RCC 7860 (cell line): ENCODE results near the gene THOC7.

Experiments
- DNase-seq: peaks from one replicate; pipeline ENCODE4 v3.0.0-alpha.2; 2015; ENCODE audit warnings: low spot score
- FAIRE-seq: peaks from 2 replicates; lab custom pipeline; 2012; peaks lifted over from hg19 to GRCh38; lab: Jason Lieb, UNC

The THOC7 gene

DNA sequence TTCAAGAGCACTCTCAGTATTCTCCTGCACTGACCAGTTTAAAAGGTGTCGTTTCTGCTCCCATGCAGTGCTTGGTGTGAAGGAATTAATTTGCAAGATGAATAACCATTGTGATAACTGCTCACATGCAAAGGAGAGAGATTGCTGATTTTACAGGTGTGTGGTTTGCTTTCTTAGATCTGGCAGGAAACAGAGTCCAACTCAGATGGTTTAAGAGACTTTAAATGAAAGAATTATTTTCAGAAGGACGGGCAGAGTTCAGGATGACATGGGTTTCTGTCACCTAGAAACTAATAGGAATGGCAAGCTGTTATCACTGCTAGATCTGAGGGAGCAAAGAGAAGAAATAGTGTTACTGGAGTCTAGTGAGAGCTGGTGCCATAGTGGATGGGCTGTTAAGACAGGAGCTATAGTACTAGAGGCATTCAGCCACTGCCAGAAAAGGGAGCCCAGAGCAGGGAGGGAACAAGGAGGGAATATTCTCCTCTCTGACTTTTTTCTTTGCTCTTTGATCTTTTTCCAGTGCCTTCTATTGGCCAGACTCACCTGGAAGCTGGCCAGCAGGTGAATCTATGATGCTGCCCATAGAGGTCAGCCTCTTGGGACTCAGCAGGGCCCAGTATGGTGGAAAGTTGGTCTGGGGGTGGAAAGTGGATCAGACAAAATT is 14.9 kb upstream of the THOC7 start:
- no peak for FAIRE-seq
- DNase-seq = no peak

DNA sequence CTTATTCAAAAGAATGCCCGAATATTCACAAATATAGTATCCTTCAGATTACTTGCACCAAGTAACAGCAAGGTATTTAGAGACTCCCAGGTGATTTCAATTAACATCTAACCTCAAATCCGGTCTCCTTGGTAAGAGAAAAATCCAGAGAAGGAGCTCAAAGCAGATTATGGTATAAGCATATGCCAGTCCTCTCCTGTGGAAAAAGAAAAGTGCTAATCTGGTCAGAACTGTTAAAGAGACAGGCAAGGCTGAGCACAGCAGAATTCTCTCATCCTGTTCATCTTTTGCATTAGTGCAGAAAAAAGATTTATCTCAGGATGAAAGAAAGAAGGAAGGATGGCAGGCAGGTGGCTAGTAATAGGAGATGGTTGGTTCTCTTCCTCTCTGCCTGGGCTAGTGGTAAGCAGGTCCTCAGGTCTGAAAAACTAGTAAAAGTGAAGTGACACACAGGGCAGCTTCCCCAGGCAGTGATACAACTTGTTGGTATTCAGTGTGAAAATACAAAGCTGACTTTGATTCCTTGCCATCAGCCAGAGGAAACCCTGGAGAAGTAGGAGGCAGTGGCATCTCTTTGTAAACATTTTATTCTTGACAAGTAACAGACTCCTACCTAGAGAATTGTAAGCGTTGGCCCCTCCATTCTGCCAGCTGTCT is 14.3 kb upstream of the THOC7 start:
- no peak for FAIRE-seq
- DNase-seq = no peak

DNA sequence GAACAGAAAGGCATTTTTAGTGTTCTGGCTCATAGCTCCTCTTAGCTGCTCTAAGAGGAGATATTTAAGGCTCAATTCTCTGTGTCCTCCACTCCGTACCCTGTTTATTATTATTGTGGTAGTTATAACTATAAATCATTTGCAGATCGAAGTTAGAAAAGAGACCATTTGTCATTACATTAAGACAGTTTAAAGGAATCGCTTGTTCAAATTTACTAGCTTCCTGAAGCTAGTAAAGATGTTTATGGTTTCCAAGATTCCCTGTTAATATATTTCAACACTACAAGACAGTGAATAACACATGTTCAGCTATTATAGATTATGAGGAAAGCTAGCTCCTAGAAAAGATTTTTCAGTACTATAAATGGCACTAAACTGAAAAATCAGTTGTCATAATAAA is 12.7 kb upstream of the THOC7 start:
- DNase-seq (no peak), FAIRE-seq (no peak)

DNA sequence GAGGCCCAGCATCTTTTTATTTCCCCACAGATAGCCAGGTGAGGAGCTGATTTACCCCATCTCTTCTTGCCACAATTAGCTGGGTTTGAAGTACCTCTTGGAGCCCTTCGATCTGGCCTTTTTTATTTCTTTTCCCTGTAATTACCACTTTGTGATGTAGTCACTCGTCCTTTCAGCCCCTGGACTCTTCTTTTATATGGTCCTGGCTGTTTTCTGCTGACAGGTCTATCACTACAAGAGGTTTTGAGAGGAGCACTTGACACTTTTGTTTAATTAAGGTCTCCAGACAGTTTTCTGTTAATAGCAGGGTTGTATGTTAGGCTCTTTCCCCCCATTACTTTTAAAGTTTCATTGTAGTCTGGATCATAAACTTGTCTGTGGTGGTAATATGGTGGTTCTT is 11.9 kb upstream of the THOC7 start:
- FAIRE-seq (no peak), DNase-seq (no peak)

DNA sequence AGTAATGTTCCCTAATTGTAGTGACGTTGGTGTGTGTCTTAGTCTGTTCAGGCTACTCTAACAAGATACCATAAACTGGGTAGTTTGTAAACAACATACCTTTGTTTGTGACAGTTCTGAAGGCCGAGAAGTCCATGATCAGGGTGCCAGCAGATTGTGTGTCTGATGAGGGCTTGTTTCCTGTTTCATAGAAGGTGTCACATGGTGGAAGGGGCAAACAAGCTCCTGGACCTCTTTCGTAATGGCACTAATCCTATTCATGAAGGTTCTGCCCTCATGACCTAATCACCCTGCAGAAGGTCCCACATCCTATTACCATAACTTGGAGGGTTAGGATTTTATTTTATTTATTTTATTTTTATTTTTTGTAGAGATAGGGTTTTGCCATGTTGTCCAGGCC is 11.2 kb upstream of the THOC7 start:
- no peak for DNase-seq
- no peak for FAIRE-seq

DNA sequence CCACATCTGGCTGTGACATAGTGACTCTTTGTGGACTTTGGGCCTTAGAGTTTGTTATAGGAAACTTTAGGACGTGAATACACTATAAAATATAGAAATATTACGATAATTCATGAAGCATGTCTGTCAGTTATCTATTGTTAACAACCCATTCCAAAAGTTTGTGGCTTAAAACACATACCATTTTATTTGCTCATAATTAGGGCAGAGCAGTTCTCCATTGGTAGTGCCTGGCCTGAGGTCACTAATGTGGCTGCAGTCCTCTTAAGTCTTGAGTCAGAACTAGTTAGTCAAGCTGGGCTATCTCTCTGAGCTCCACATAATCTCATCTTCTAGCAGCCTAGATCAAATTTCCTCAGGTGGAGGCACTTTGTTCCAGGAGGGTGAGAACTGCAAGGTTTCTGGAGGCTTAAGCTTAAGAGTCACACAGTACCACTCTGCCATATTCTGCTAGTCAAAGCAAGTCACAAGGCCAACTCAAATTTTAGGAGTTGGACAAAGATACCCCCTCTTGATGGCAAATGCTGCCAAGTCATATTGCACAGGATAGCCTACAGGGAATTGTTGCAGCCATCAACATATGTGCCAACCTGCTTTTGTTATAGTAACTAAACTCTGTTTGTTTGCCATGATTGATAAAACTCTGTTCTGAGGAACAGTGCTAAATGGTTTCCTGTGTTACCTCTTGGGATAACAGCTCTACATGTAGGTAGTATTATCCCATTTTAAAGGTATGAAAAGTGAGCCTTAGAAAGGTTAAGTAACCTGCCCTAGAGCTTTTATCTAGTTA is 8.7 kb upstream of the THOC7 start:
- FAIRE-seq (peak; percentile 86), DNase-seq (peak; percentile 70)

DNA sequence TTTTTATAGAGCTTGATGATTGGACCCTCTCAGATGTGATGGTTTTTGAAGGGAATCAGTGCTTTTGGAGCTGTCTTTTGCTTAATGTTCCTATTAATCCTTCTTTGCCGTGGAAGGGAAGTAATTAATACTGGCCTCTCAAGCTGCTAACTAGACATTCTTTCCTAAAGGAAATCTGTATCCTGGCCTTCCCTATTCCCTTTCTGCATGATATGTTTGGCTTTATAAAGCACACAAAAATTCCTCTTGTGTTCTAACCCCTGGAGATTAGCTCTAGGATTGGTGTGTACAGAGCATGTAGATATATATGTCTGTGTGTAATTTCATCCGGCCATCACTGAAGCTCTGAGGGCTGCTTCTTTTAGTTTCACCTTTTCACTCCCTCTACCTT is 7.0 kb upstream of the THOC7 start:
- FAIRE-seq = no peak
- DNase-seq = no peak

DNA sequence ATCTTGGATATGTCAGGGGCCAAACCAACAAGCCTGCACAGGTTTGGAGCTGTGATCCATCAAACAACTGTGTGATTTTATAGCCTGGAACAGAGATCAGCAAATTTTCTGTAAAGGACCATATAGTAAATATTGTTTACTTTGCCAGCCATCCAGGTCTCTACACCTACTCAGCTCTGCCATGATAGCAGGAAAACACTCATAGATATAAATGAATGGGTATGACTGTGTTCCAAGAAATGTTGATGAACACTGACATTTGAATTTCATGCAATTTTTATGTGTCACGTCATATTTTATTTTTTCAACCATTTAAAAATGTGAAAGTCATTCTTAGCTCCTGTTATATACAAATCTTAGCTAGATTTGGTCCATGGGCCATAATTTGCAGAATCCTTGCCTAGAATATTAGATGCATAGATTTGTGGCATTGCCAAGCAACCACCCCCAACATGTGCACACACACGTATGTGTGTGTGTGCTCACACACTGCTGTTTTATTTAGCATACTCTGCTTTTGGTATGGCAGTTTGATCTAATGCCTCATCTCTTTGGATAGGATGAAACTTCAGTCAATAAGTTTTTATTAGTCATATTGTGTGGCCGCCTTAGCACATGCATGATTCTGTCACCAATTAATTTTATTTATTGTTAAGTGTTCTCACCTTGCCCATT is 6.5 kb upstream of the THOC7 start:
- DNase-seq (no peak), FAIRE-seq (no peak)

DNA sequence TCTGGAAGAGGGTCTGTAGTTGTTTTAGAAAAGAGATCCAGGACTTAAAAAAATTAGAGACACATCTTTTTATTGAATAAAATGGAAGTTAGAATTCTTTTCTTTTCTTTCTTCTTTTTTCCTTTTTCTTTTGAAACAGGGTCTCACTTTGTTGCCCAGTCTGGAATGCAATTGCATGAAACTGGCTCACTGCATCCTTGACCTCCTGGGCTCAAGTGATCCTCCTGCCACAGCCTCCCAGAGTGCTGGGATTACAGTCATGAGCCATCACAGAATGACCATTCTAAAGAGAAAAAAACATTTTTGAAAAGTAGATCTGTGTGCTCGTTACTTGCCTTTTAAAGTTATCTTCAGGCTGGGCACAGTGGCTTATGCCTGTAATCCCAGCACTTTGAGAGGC is 3.6 kb upstream of the THOC7 start:
- FAIRE-seq (no peak), DNase-seq (no peak)

DNA sequence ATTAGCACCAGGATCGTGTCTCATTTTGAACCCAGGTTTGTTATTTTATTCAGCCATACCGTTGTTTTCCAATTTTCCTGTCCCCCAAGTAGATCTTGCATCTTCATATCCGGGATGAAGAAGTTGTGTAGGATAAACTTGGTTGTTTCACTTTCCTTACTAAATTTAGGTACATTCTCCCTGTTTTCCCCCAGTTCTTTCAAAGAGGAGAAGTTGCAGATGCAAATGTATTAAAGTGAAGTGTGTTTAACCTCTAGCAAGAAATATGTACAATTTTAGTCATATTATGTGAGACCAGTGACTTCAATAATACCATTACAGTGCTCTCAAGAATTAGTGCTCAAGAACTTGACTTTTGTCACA is 1.3 kb upstream of the THOC7 start:
- DNase-seq (no peak), FAIRE-seq (no peak)

DNA sequence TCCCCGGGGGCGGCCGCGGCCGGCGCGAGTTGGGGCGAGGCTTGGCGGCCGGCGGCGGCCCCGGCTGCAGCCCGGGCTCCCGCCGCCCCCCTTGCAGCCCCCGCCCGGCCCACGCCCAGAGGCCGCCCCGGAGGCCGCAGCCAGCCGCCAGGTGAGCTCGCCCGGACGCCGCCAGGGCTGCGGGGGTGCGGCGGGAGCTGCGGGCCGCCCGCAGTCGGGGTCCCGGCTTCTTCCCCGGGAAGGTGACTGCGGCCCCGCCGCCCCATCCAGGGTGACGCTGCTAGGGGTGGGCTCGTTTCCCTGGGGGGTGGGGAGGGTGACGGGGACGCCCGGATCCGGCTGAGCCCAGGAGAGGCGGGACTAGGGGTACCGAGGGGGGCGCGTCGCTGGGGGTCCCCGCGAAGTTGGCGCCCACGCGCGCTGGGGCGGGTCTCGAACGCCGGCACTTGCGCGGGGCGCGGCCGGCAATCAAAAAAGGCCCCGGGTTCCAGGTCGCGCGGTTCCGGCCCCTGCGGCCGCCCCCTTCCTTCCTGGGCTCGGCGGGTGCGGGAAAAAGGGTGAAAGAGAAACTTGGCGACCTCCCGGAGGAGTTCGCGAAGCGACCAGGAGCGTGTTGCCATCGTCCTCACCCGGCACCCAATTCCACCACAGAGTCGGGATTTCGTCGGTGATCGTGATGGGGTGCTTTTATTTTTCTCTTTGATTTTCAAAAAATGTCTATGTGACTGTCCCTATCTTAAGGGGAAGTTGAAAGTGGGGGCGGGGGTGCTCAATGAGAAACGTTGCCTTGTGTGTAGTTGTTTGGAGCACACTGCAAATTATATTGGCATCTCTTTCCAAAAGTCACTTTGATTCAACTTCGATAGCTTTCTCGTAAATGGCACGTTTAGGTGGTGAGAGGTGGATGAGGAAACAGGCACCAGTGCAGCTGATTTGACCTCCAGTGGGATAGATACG is 681 bp upstream of the THOC7 start:
- DNase-seq (no peak), FAIRE-seq (no peak)

DNA sequence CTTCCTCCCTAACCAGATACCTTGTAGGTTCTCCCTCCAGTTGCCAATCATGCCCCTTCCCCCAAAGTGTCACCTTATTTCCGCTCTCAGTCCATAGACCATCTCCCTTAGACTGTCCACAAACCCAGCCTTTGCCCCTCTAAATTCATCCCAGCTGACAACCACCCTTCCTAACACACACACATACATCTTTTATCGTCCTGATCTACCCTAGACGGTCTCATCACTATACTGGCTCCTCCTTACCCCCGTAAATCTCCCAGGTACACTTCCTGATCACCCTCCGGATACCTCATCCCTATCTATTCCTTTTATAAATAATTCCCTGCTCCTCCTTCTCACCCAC is 828 bp downstream of the THOC7 start:
- no peak for FAIRE-seq
- DNase-seq = no peak

DNA sequence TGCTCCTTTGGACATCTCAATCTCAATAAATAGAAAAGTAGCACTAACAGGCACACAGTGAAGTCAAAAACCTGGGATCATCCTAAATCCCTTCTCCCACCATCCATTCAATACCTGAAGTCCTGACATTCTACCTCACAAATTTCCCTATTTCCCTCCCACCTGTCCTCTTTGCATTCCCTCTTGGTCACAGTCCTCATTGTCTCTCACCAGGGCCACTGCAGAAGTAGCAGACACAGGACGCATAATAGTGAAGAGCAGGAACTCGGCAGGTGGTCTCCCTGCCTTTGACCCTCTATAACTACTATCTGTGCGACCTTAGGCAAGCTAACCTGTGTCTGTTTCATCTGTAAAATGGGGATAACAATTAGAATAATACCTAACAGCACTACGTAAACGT is 2.3 kb downstream of the THOC7 start:
- DNase-seq (no peak), FAIRE-seq (no peak)

DNA sequence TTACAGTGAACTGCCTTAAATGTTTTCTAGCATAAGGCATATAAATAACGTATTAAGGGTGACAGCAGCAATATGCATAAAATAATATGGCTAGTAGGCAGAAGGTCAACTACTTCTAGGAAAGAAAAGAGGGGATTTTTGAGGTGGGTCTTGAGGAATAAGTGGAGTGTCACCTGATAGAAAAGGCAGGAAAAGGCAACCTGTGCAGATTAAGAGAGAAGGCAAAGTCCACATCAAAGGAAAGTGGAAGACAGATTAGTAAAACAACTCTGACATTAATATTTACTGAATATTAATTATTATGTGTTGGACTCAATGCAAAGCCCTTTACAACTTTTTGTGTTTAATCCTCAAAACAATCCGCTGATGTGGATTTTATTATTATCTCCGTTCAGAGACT is 2.8 kb downstream of the THOC7 start:
- DNase-seq (no peak), FAIRE-seq (no peak)

DNA sequence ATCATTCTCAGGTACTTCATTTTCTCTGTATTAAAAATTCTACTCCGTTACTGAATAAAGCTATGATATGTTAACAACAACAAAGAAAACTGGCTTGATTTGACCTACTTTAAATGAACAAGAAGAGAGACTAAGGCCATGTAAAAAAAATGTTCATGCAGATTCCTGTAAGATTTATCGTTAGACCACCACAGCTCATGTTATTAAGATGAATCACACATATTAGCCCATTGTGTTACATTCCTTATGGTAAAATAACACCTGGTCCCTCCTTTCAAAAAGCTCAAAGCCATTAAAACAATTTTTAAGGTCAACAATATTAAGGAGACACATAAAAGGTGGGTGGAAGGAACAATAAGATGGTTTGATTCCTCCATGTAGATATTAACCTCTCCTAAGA is 6.3 kb downstream of the THOC7 start:
- DNase-seq (no peak), FAIRE-seq (no peak)

DNA sequence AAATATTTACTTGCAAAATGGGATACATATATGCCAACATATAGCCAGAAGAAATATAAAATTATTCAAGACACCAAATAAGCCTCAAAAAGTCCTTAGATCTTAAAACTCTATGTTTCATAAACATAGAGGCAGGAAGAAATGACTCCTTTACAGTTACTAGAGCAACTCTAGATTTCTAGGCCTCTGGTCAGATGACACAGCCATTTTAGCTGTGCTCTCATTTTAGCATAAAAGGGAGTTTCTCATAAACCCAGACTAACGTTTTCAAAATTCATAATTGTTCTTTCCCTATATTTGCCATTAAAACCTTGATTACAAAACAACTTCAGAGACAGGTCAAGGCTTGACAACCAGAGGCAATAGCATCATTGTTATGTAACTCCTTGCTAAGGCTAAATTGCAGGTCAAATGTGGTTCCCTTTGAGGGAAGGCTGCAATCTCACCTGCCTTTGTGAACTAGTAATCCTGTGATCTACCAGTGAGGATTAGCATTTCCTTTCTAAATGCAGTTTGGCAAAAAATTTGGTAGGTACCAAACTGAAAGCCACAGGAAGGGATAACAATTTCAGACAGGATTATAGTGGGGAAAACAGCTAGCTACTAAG is 8.2 kb downstream of the THOC7 start:
- DNase-seq = no peak
- FAIRE-seq = no peak

DNA sequence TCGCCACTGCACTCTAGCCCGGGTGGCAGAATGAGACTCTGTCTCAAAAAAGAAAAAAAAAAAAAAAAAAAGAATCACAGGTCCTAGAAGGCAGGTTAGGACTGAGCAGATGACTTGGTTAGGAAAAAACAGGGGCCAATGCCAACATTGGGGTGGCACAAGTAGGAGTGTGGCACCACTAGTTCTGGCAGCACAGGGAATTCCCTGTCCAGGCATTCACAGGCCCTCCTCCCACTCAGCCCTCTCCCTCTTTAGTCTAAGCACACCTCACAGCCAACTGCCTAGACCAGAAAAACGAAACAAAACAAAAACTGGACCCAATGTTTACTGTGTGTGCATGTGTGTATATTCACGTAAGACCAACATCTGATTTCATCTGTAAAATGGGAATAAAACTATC is 10.5 kb downstream of the THOC7 start:
- FAIRE-seq = no peak
- no peak for DNase-seq

DNA sequence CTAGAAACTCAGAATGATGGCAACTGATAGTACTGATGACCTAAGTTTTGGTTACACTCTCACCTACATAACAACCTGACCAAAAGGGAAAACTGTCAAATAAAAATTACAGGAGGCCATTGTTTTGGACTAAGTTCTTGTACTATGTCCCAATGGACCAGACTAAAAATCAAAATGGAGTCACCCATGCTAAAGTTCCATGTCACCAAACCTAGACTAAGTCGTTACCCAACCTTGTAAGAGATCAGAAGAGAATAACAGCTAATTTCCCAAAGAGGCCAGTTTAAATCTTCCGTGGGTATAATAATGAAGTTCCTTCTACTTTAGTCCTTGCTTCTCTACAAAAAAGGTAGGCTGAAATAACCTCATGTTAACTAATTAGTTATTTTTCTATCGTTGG is 12.3 kb downstream of the THOC7 start:
- DNase-seq (no peak), FAIRE-seq (no peak)

DNA sequence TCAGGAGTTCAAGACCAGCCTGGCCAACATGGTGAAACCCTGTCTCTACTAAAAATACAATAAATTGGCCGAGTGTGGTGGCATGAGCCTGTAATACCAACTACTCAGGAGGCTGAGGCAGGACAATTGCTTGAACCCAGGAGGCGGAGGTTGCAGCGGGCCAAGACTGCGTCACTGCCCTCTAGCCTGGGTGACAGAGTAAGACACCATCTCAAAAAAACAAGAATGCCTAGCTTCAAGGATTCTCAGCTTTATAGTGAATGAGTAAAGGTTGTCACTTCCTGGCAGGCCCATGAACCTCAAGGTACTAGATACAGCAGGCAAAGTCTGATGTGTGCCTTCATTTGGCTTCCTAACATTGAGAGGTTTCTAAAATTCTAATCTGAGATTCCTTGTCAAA is 14.4 kb downstream of the THOC7 start:
- DNase-seq (no peak), FAIRE-seq (no peak)

DNA sequence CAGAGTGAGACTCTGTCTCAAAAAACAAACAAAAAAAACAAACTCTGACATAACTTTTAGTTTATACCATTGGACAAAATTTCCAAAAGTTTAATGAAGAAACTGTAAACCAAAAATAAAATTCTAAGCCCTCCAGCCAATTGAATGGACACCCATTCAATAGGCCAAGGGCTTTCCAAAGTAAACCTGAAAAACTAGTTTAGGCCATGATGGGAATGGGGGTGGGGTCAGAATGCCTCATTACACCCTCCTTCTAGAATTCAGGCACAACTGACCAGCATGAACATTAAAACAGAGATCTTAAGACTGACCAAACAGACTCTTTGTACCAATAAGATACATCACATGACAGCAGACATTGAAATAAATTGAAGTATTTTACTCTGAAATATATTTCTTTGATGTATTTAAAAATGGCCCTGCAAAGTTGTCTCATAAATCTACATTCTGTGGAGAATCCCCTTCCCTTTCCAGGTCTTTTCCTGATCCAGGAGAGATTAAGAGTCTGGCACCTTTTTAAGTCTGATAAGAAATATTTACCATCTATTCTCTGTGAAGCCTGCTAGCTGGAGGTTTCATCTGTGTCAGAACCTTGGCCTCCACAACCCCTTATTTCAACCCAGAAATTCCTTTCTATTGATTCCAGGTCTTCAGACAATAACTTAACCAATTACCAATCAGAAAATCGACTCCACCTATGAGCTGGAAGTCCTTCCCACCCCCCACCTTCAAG is 15.7 kb downstream of the THOC7 start:
- FAIRE-seq (no peak), DNase-seq (no peak)
